C4-2B (cell line): ENCODE results near the gene TMEM39B.
"Not testable (repeated sequence)": the region's sequence is repeated elsewhere in the genome, so short reads cannot be mapped to it uniquely, and the experiment has no call there.

Source experiments
- CTCF ChIP-seq: fragments of 450-650 bp; conservative IDR thresholded peaks from 2 replicates; pipeline ENCODE4 v1.5.1; 2017; ENCODE audit warnings: mild to moderate bottlenecking
- ZFX ChIP-seq: fragments of 450-650 bp; IDR thresholded peaks from 2 replicates; pipeline ENCODE4 v1.6.1; 2017

- TF ChIP-seq CTCF, ZFX: not testable (repeated sequence)
Observed at GRCh38 chr1:32086381-32086780, 13.6 kb downstream of the TMEM39B start.
